GM21381 (cell line): ENCODE data around the gene ADM2.
A peak's percentile ranks its signal among the peaks of the same experiment; 100 is the strongest.

ENCODE experiments used
- ATAC-seq: cut with Tn5 transposase; IDR thresholded peaks from one replicate; pipeline ENCODE4 v1.9.1; 2021; ENCODE audit warnings: mild to moderate bottlenecking, moderate library complexity; ENCODE audit not compliant: unreplicated experiment

ADM2 gene

GRCh38 chr22:50467341-50467740 lies 14.0 kb upstream of the ADM2 start:
- ATAC-seq, result no peak

GRCh38 chr22:50467773-50468440 lies 13.4 kb upstream of the ADM2 start:
- no peak for ATAC-seq

GRCh38 chr22:50468626-50469025 lies 12.7 kb upstream of the ADM2 start:
- no peak for ATAC-seq

GRCh38 chr22:50469377-50470305 lies 11.7 kb upstream of the ADM2 start:
- peak; percentile 54 for ATAC-seq

- no peak for ATAC-seq
Observed at GRCh38 chr22:50470491-50470890, 10.9 kb upstream of the ADM2 start.

- ATAC-seq, result no peak
Observed at GRCh38 chr22:50471197-50471847, 10.0 kb upstream of the ADM2 start.

- ATAC-seq, result no peak
Observed at GRCh38 chr22:50471962-50472361, 9.4 kb upstream of the ADM2 start.

GRCh38 chr22:50473088-50473487 lies 8.3 kb upstream of the ADM2 start:
- no peak for ATAC-seq

- ATAC-seq, result no peak
Observed at GRCh38 chr22:50473855-50474671, 7.3 kb upstream of the ADM2 start.

GRCh38 chr22:50474710-50475651 lies 6.4 kb upstream of the ADM2 start, which contains the start of gene SBF1:
Gene SBF1 (minus strand): TSS chr22:50475035. CDS start chr22:50474840, 195 bp downstream.
- ATAC-seq, result peak; percentile 67

GRCh38 chr22:50475652-50476002 lies 5.7 kb upstream of the ADM2 start:
- no peak for ATAC-seq

GRCh38 chr22:50476868-50477267 lies 4.5 kb upstream of the ADM2 start:
- ATAC-seq, result no peak

- no peak for ATAC-seq
Observed at GRCh38 chr22:50477923-50478322, 3.4 kb upstream of the ADM2 start.

GRCh38 chr22:50479721-50480120 lies 1.6 kb upstream of the ADM2 start:
- ATAC-seq, result no peak

- no peak for ATAC-seq
Observed at GRCh38 chr22:50481045-50481439, 301 bp upstream of the ADM2 start.

GRCh38 chr22:50482107-50483074 lies 1.0 kb downstream of the ADM2 start:
- no peak for ATAC-seq

- no peak for ATAC-seq
Observed at GRCh38 chr22:50483106-50483505, 1.8 kb downstream of the ADM2 start.

- no peak for ATAC-seq
Observed at GRCh38 chr22:50483556-50483955, 2.2 kb downstream of the ADM2 start.
